Stimulated activated CD4-positive, alpha-beta T cell treated with anti-CD3 and anti-CD28 coated beads, Interleukin-2, amount 100 ng/mL, for 24 hours (primary cell): Measurements from ENCODE around the gene FNDC3A.

Source experiments
- DNase-seq, 2 donors: peaks; one replicate each; pipeline ENCODE4 v3.0.0-alpha.2; 2020

The FNDC3A gene, protein sequence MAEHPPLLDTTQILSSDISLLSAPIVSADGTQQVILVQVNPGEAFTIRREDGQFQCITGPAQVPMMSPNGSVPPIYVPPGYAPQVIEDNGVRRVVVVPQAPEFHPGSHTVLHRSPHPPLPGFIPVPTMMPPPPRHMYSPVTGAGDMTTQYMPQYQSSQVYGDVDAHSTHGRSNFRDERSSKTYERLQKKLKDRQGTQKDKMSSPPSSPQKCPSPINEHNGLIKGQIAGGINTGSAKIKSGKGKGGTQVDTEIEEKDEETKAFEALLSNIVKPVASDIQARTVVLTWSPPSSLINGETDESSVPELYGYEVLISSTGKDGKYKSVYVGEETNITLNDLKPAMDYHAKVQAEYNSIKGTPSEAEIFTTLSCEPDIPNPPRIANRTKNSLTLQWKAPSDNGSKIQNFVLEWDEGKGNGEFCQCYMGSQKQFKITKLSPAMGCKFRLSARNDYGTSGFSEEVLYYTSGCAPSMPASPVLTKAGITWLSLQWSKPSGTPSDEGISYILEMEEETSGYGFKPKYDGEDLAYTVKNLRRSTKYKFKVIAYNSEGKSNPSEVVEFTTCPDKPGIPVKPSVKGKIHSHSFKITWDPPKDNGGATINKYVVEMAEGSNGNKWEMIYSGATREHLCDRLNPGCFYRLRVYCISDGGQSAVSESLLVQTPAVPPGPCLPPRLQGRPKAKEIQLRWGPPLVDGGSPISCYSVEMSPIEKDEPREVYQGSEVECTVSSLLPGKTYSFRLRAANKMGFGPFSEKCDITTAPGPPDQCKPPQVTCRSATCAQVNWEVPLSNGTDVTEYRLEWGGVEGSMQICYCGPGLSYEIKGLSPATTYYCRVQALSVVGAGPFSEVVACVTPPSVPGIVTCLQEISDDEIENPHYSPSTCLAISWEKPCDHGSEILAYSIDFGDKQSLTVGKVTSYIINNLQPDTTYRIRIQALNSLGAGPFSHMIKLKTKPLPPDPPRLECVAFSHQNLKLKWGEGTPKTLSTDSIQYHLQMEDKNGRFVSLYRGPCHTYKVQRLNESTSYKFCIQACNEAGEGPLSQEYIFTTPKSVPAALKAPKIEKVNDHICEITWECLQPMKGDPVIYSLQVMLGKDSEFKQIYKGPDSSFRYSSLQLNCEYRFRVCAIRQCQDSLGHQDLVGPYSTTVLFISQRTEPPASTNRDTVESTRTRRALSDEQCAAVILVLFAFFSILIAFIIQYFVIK

GRCh38 chr13:48975856-48976575, at the start of gene FNDC3A:
FNDC3A (plus strand) TSS chr13:48975912; CDS start chr13:49006191, 30,279 bp downstream.
- DNase-seq: peak; percentile 86 to 90

- DNase-seq: no peak
Observed at GRCh38 chr13:48928757-48929430, 46.8 kb upstream of the FNDC3A start.

- DNase-seq: no peak
Observed at GRCh38 chr13:48930918-48931317, 44.8 kb upstream of the FNDC3A start.

- DNase-seq: no peak
Observed at GRCh38 chr13:48938308-48938943, 37.3 kb upstream of the FNDC3A start.

GRCh38 chr13:48939728-48940127, 36.0 kb upstream of the FNDC3A start:
- no peak for DNase-seq

DNA sequence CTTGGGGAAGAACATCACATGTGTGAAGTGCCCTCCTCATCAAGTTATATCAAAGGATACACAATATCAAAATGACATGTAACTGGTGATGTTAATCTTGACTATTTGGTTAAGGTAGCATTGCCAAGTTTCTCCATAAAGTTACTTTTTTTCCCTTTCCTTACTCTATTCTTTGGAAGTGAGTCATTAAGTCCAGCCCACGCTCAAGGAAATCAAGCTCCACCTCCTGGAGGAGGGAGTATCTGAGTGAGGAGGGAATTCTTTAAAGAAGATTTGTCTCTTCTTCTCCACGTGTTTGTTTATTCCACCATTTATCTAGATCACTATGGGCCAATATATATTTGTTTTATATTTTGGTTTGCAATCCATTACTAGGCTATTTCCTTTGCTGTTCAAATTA, 33.6 kb upstream of the FNDC3A start:
- no peak for DNase-seq

- DNase-seq: no peak
Observed at GRCh38 chr13:48944221-48944620, 31.5 kb upstream of the FNDC3A start.

- no peak for DNase-seq
Observed at GRCh38 chr13:48945626-48946025, 30.1 kb upstream of the FNDC3A start.

GRCh38 chr13:48946163-48946562, 29.5 kb upstream of the FNDC3A start:
- DNase-seq: no peak

GRCh38 chr13:48949566-48950500, 25.9 kb upstream of the FNDC3A start:
- no peak for DNase-seq

GRCh38 chr13:48950501-48950875, 25.2 kb upstream of the FNDC3A start:
- DNase-seq: no peak

- DNase-seq: no peak
Observed at GRCh38 chr13:48954081-48954480, 21.6 kb upstream of the FNDC3A start.

DNA sequence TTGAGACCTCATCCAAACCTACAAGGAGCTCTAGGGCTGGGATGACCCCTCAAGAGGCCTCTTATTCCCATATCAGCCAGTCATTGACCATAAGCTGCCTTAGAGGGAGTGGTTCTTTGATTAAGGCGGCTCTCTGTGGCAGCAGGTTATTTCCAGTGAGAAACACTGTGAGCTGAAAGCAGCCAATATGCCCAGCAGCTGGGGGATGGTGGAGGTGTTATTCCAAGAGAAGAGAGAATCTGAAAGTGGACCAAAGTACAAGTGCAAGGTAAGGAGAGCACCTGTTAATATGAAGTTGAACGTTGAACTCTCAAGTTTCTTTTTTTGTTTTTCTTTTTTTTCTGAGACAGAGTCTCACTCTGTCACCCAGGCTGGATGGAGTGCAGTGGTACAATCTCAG, 20.2 kb upstream of the FNDC3A start:
- DNase-seq: no peak

DNA sequence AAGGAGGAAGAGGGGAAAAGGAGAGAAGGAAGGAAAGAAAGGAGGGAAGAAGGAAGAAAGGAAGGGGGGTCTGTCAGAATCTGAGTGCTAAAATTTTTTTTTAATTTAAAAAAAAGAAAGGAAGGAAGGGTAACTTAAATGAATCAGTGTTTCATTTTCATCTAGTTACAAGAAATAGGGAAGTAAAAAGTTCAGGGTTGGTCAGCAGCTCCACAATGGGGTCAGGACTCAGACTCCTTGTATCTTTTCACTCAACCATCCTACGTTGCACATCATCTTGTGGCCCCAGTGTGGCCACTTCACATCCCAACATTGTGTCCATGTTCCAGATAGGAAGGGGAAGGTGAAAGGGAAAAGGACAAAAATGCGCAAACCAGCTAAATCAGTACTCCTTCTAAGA, 14.3 kb upstream of the FNDC3A start:
- no peak for DNase-seq

DNA sequence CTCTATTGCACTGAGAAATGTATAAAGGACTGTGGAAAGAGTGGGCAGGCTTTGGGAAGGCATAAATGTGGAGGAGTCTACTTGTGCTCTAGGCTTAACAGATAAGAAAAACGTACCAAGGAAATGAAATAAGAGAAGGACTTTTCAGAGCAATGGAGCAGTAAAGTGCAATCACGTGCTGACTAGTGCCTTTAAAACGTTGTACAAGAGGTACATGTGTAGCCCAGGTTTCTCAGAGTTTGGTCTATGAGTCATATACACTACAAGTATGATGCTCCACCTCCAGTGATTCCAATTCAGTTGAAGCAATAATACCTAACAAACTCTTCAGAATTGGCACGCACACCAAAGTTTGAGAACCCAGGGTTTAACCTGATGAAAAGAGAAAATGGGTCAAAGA, 13.4 kb upstream of the FNDC3A start:
- no peak for DNase-seq

- no peak for DNase-seq
Observed at GRCh38 chr13:48965736-48966135, 10.0 kb upstream of the FNDC3A start.

GRCh38 chr13:48969685-48970084, 6.0 kb upstream of the FNDC3A start:
- DNase-seq: no peak

GRCh38 chr13:48973845-48974431, 1.8 kb upstream of the FNDC3A start:
- DNase-seq: no peak

GRCh38 chr13:48975101-48975855, 434 bp upstream of the FNDC3A start:
- peak in 1 of 2 donors; percentile 42 for DNase-seq
